ENCODE measurements around the gene KLHL30. TPM values are rescaled to one million over a fixed set of nuclear protein-coding genes. Genes with fewer than 3 reads are reported as not detected.

Gene KLHL30
- total RNA-seq, 3 donors from 2014 or later: 0.15 to 0.98 (median 0.32) TPM

GRCh38 chr2:238145046-238145445 lies 6.6 kb downstream of the KLHL30 start:
- no peak for TF ChIP-seq POLR2A (IDR thresholded peaks at IDR 0.05)
- TF ChIP-seq, protein P1, sequence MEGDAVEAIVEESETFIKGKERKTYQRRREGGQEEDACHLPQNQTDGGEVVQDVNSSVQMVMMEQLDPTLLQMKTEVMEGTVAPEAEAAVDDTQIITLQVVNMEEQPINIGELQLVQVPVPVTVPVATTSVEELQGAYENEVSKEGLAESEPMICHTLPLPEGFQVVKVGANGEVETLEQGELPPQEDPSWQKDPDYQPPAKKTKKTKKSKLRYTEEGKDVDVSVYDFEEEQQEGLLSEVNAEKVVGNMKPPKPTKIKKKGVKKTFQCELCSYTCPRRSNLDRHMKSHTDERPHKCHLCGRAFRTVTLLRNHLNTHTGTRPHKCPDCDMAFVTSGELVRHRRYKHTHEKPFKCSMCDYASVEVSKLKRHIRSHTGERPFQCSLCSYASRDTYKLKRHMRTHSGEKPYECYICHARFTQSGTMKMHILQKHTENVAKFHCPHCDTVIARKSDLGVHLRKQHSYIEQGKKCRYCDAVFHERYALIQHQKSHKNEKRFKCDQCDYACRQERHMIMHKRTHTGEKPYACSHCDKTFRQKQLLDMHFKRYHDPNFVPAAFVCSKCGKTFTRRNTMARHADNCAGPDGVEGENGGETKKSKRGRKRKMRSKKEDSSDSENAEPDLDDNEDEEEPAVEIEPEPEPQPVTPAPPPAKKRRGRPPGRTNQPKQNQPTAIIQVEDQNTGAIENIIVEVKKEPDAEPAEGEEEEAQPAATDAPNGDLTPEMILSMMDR (IDR thresholded peaks at IDR 0.05): no peak
- TF ChIP-seq POLR2AphosphoS5 (IDR thresholded peaks at IDR 0.05): no peak
- Histone ChIP-seq H3K4me1 (no peaks in the 10 kb centered on the region), H3K27ac (no peak overlapping the region), H3K9me3 (no peaks in the 10 kb centered on the region), H3K36me3 (no peaks in the 10 kb centered on the region), H3K27me3 (no peaks in the 10 kb centered on the region), H3K4me3 (no peak overlapping the region)
- DNase-seq (ENCODE audit: low spot score in 2 of 2): no peak
- intact Hi-C loops (cut with DNase I; ENCODE audit: low total_unique reads): loop anchor here (5.0 kb wide), 1 partner anchor 862 kb away; no protein-coding TSS in a partner anchor

DNA sequence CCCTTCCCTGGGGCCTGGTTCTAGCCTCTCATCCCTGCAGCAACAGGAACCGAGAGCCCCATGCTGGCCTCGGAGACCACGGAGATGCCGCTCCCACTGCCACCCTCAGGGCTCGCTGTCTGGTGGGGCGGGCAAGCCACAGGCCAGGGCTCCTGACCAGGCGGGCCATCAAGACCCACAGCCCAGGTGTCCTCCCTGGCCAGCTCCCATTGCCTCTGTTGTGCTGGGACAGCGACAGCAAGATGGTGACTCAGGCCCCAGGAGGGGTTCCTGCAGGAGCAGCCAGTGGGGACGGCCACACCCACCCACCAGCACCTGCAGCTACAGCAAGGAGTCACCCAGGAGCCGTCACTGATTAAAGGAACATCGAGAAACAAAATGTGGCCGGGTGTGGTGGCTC lies 7.4 kb downstream of the KLHL30 start:
- no peaks in the 10 kb centered on the region for H3K36me3 ChIP-seq
- intact Hi-C loops (cut with DNase I; ENCODE audit: low total_unique reads): loop anchor here (5.0 kb wide), 1 partner anchor 861 kb away; no protein-coding TSS in a partner anchor
- no peaks in the 10 kb centered on the region for H3K4me1 ChIP-seq
- H3K4me3 ChIP-seq: no peak overlapping the region
- no peak for TF ChIP-seq POLR2AphosphoS5 (IDR thresholded peaks at IDR 0.05)
- TF ChIP-seq POLR2A (IDR thresholded peaks at IDR 0.05): no peak
- TF ChIP-seq, protein P1 (IDR thresholded peaks at IDR 0.05): no peak
- no peak for DNase-seq (ENCODE audit: low spot score in 2 of 2)
- no peaks in the 10 kb centered on the region for H3K27me3 ChIP-seq
- no peaks in the 10 kb centered on the region for H3K9me3 ChIP-seq
- H3K27ac ChIP-seq: no peak overlapping the region

DNA sequence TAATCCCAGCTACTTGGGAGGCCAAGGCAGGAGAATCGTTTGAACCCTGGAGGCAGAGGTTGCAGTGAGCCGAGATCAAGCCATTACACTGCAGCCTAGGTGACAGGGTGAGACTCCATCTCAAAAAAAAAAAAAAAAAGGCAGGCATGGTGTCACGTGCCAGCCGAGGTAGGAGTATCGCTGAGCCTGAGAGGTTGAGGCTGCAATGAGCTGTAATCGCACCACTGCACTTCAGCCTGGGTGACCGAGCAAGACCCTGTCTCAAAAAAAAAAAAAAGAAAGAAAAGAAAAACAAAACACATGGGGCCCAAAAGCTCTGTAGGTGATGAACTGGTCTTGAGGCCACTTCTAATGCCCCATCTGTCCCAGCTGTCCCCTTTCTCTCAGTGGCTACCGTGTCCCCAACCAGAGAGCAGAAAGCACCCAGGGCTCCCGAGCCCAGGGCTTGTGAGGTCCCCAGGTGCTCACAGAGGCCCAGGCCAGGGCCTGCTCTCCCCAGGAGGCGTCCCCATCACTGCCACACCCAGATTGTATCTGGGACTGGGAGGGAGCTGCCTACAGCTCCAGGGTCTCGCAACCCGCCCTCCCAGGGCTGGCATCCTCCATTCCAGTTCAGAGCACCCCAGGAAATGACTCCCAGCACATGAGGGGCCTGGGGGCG lies 8.5 kb downstream of the KLHL30 start:
- no peak overlapping the region for H3K4me3 ChIP-seq
- no peaks in the 10 kb centered on the region for H3K27me3 ChIP-seq
- intact Hi-C loops (cut with DNase I; ENCODE audit: low total_unique reads): loop anchor here (5.0 kb wide), 1 partner anchor 860 kb away; no protein-coding TSS in a partner anchor
- DNase-seq (ENCODE audit: low spot score in 2 of 2): no peak
- no peaks in the 10 kb centered on the region for H3K9me3 ChIP-seq
- H3K36me3 ChIP-seq: no peaks in the 10 kb centered on the region
- H3K4me1 ChIP-seq: no peaks in the 10 kb centered on the region
- TF ChIP-seq POLR2A (IDR thresholded peaks at IDR 0.05) (no peak), POLR2AphosphoS5 (IDR thresholded peaks at IDR 0.05) (no peak)
- TF ChIP-seq, protein P1 (IDR thresholded peaks at IDR 0.05): no peak
- H3K27ac ChIP-seq: no peak overlapping the region

- Histone ChIP-seq H3K9me3 (no peaks in the 10 kb centered on the region), H3K36me3 (no peaks in the 10 kb centered on the region), H3K27ac (no peak overlapping the region), H3K4me3 (no peak overlapping the region), H3K27me3 (no peaks in the 10 kb centered on the region), H3K4me1 (no peaks in the 10 kb centered on the region)
- TF ChIP-seq, protein P1 (IDR thresholded peaks at IDR 0.05): no peak
- TF ChIP-seq POLR2A (IDR thresholded peaks at IDR 0.05) (no peak), POLR2AphosphoS5 (IDR thresholded peaks at IDR 0.05) (no peak)
- intact Hi-C loops (cut with DNase I; ENCODE audit: low total_unique reads): loop anchor here (5.0 kb wide), 1 partner anchor 858 kb away; no protein-coding TSS in a partner anchor
- DNase-seq (ENCODE audit: low spot score in 2 of 2): no peak
Observed at GRCh38 chr2:238148981-238149380, 10.5 kb downstream of the KLHL30 start.

DNA sequence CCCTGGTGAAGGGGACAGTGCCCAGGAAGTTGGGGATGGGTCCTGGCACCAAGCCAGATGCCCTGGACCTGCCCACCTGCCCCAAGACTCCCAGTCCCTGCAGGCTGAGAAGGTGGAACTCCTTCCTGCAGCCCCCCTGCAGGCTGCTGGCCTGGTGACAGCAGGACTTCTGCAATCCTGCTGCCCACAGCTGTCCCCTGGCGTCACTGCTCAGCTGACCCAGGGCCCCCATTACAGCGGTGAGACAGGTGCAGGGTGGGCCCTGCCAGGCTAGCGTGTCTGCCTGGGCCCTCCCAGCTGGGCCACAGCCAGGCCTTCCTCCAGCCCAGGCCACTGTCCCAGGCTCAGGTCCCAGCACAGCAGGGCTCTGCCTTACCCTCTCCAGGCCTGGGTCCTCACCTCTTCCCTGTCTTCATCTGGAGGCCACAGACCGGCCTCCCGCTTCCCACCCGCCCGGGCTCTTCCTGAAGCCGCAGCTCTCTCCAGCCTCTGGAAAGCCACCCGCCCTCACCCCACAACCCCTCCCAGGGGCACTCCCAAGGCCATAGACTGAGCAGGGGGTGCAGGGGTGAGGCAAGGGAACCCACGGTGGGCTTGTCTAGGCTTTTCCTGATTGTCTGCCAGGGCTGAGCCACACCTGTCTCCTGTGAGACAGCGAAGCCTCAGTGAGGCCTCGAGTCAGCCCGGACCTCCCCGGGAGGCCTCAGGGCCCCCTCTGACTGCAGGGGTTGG lies 11.5 kb downstream of the KLHL30 start:
- Histone ChIP-seq H3K4me1 (no peaks in the 10 kb centered on the region), H3K36me3 (no peaks in the 10 kb centered on the region), H3K9me3 (no peaks in the 10 kb centered on the region), H3K4me3 (no peak overlapping the region), H3K27ac (no peak overlapping the region), H3K27me3 (no peaks in the 10 kb centered on the region)
- intact Hi-C loops (cut with DNase I; ENCODE audit: low total_unique reads): loop anchor here (5.0 kb wide), 1 partner anchor 857 kb away; no protein-coding TSS in a partner anchor
- DNase-seq (ENCODE audit: low spot score in 2 of 2): no peak
- TF ChIP-seq, protein P1 (IDR thresholded peaks at IDR 0.05): no peak
- TF ChIP-seq POLR2AphosphoS5 (IDR thresholded peaks at IDR 0.05) (no peak), POLR2A (IDR thresholded peaks at IDR 0.05) (no peak)

All from breast epithelium (tissue), 4 donors.